Measurements from ENCODE around the gene CACNB4.

CACNB4 gene

DNA sequence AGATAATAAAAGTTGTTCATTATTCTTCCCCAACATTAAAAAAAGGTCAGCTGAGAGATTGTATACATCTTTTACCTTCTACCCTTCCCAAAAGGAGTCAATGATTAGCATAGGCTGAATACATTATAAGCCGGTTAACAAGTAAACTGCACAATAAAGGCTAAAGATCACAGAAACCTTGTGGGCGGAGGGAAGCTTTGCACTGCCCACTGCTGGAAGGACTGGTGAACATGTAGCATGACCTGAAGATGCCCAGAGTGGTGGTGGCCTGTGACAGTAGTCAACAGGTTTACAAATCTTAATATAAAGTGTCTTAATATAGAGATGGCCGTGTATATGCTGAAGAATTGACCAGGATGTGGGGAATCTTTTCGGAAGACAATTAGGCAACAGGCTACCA, 306.3 kb downstream of the CACNB4 start:
- DNase-seq = no peak

DNA sequence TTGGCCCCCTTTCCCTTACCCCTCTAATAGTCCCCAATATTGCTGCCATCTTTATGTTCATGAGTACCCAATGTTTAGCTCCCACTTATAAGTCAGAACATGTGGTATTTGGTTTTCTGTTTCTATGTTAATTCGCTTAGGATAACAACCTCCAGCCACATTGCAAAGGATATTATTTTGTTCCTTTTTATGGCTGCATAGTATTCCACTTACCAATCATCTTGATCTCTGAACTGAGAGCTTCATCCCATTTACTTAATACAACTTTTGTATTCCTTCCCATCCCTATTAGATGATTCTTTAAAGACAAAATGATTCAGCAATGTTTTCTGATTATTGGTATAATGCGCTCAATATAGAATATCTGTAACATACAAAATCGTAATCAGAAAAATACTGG, 307.3 kb downstream of the CACNB4 start:
- no peak for DNase-seq

DNA sequence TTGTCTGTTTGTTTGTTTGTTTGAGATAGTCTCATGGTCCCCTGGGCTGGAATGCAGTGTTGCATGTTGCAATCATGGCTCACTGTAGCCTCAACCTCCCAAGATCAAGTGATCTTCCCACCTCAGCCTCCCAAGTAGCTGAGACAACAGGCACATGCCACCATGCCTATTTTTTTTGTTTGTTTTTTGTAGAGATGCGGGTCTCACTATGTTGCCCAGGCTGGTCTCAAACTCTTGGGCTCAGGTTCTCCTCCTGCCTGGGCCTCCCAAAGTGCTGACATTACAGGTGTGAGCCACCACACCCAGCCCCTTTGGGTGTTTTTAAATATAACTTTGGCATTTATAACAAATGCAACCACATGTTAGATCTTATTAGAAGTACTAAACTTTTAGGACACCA, 308.2 kb downstream of the CACNB4 start:
- no peak for DNase-seq

DNA sequence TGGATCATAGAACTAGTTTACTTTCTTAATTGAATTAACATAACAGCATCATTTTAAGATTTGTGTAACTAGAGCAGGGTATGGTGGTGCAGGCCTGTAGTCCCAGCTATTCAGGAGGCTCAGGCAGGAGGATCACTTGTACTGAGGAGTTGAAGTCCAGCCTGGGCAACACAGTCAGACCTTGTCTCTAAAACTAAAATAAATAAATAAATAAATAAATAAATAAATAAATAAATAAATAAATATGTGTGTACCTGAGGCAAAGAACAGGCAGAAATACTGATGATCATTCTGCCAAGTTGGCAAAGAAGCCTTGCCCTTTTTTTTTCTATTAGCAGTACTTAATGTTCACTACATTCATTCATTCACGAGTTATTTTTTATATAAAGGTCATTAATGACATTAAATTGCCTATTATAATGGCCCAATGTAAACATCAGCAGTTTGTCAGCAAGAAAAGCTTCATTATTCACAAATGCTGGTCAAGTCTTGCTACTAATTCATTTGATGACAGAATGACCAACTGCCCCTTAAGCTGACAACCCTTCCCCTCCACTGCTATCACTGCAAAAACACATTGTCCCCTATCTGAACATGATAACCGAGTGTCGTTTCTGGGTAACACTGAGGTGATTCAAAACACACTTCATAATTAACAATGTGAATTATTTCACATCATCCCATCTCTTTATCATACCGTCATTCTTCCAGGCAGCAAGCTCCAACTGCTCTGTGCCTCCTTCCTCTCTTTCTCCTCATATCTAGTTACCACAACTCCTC, 309.6 kb downstream of the CACNB4 start:
- no peak for DNase-seq

DNA sequence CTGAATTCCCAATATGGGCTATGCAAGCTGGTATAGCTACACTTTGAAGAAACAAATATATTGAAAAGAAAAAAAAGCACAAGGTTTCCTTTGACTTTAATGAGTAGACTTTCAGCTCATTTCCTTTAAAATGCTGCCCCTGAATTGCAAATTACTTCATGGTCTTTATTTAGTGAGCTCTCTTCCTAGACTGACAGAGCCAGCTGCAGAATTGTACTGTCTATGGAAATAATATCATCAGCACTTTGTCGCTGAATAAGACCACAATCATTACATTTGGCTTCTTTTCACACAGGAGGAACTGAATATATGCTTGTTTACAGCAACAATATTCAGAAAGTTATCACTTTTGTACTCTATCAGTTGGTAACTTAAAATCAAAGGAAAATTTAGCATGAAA, 312.4 kb downstream of the CACNB4 start:
- DNase-seq = no peak

DNA sequence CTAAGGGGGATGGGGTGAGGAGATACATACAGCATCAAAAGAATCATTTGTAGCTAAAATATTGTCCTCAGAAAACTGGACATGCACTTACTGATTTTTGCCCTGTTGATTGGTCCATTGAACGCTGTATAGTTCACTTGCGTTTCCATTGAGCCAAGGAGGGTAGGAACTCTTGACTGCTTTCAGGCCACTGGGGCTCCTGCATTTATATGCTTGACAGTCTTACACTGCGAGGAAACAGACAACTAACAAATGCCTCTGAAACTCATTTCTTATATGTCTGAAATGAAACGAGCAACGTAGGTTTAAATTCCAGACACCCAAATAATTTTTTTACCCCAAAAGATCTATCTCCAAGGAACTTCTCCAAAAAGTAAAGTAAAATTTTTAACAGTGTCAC, 312.8 kb downstream of the CACNB4 start:
- no peak for DNase-seq

DNA sequence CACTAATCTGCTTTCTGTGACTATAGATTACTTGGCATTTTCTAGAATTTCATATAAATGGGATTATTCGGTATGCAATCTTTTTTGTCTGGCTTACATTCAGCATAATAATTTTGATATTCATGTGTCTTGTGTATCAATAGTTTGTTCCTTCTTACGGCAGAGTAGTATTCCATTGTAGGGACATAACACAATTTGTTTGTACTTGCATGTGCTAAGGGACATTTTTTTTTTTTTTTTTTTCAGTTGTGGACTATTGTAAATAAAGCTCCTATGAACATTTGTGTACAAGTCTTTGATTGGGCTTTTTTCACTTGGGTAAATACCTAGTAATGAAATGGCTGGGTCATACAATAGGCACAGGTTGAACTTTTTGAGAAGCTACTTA, 315.7 kb downstream of the CACNB4 start:
- DNase-seq = no peak
